VCaP (cell line): ENCODE data around the gene FADD.
"Not testable (repeated sequence)": the region's sequence is repeated elsewhere in the genome, so short reads cannot be mapped to it uniquely, and the experiment has no call there.

ENCODE experiments used
- H3K27ac ChIP-seq: fragments of 450-650 bp; 2 replicates; pipeline ENCODE4 v1.5.1; 2017
- TF ChIP-seq, protein P1 (sequence below): fragments of 450-650 bp; conservative IDR thresholded peaks from 2 replicates; pipeline ENCODE4 v1.5.1; 2017; ENCODE audit warnings: mild to moderate bottlenecking, moderate library complexity

Gene FADD

DNA sequence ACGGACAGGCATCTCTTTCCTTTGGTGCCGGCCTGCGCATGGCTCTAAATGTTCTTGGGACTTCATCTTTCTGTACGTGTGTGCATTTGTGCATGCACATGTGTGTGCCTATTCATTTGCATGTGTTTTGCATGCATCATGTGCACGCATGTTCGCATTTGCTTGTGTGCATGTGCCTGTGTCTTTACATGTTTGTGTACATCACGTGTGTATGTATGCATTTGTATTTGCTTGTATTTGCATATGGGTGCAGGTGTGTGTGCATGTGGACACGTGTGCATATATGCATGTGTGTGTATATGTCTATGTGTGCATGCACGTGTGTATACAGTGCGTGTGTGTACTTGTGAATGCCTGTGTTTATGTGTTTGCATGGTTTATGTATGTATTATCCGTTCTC is 13.5 kb upstream of the FADD start:
- no peak overlapping the region for H3K27ac ChIP-seq
- TF ChIP-seq, protein P1, sequence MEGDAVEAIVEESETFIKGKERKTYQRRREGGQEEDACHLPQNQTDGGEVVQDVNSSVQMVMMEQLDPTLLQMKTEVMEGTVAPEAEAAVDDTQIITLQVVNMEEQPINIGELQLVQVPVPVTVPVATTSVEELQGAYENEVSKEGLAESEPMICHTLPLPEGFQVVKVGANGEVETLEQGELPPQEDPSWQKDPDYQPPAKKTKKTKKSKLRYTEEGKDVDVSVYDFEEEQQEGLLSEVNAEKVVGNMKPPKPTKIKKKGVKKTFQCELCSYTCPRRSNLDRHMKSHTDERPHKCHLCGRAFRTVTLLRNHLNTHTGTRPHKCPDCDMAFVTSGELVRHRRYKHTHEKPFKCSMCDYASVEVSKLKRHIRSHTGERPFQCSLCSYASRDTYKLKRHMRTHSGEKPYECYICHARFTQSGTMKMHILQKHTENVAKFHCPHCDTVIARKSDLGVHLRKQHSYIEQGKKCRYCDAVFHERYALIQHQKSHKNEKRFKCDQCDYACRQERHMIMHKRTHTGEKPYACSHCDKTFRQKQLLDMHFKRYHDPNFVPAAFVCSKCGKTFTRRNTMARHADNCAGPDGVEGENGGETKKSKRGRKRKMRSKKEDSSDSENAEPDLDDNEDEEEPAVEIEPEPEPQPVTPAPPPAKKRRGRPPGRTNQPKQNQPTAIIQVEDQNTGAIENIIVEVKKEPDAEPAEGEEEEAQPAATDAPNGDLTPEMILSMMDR = no peak

DNA sequence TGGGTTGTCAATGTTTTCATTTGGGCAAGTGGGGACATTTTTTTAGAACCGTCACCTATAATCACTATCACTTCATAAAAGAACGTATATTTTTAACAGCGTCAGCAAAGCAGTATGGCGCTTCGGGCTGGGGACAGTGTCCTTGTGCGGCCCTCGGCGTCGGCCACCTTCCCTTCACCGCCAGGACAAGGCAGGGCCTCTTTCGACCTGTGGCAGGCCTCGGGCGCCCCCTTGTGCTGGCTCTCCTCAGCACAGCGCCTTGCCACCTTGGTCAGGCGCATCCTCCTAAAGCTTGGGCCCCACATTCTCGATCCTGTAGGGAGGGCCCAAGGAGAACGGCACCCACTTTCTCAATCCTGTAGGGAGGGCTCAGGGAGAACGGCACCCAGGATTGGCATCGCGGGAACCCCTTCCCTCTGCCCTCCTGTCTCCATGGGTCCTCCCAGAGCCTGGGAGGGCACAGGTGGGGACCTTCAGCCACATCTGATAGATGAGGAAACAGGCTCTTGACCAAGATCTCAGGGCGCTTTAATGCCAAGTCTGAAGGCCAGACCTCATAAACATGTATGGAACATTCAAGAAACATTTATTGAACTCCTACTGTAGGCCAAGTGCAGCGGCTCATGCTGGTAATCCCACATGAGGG is 11.5 kb upstream of the FADD start:
- TF ChIP-seq, protein P1 = peak; percentile 99

DNA sequence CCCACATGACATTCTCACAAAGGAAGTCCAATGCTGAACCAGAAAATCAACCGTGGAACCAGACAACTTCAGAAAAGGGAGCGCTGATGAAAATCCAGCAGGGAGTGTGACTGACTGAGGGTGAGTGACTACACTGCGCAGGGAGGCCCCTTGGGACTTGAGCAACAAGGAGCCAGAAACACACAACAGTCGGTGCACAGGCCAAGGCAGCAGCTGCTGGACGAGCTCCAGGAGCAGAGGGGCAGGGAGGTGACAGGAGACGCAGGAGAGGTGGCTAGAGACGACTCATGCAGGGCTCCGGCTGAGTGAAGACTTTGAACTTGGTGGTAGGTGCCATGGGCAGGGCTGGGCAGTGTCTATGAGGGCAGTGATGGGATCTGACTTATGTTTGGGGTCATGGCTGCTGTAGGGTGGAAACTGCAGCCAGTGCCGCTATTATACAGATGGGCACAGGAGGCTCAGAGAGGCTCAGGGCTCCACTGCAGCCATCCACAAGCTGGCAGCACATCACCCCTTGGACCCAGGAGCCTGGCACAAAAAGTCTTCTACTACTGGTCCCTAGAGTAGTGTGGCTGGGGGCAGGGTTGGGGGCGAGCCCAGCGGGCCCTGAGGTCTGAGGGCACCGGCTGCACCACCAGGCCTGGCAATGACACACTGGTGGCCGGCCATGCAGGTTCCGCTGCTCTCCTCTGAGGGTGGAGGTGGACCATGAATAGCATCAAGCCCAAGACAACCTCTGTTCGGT is 10.3 kb upstream of the FADD start:
- TF ChIP-seq, protein P1 = no peak
- H3K27ac ChIP-seq = no peak overlapping the region

More for the DNA sequence above, 11.5 kb upstream of the FADD start:
- no peak overlapping the region for H3K27ac ChIP-seq

DNA sequence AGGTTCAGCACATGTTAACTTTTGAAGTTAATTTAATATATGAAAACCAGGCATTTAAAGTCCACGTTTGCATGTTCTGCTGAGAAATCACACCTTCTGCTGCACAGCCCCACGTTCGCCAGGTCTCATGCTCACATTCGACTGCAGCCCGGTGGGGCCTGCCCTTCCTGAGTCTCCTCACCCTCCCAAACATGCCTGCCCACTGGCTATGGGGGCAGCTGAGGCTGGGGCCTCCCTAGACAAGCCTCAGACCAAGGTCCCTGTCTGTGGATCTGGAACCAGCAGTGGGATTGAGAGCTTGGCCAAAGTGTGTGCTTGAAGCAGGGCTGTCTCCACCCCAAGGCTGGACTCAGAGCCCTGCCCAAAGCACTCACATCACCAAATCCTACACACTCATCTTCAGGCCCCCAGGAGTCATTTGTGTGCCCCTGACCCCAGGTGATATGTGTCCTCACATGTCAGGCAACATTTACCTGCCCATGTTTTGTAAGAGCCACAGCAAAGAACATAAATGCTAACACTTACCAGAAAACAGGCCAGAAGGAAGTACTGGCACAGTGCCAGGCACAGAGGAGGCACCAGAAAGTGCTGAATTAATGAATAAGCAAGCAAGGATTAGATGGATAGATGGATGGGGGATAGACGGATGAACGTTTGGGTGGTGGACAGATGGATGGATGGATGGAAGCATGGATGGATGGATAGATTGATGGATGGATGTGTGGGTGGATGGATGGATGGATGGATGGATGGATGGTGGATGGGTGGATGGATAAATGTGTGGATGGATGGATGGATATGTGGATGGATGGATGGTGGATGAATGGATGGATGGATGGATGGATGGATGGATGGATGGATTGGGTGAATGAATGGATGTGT is 9.4 kb upstream of the FADD start:
- TF ChIP-seq, protein P1 = no peak
- no peak overlapping the region for H3K27ac ChIP-seq

DNA sequence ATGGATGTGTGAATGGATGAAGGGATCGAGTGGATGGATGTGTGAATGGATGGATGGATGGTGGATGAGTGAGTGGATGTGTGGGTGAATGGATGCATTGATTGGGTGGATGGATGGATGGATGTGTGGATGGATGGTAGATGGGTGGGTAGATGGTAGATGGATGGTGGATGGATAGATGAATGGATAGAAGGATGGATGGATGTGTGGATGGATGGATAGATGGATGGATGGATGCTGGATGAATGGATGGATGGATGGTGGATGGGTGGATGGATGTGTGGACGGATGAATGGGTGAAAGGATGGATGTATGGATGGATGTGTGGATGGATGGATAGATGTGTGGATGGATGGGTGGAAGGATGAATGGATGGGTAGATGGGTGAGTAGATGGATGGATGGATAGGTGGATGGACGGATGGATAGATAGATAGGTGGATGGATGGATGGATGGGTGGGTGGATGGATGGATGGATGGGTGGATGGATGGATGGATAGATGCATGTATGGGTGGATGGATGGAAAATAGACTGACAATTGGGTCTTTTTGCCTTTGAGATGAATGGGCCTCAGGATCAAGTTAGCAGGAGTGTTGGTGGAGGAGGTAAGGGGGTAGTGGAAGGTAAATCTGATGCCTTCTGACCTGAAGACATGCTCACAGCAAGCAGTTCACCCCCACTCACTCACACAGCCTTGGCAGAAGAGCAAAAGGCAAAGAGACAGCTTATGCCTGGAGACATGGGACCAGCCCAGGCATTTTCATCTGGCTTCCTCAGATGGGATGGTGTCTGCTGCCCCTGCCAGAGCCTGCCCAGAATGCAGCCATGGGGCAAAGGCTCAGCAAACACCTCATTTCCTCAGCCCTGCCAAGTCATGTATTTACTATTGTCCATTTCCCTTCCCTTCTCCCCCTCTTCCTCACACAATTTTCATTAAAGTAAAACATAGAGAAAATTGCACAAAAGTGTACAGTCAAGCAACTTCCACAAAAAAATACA is 8.0 kb upstream of the FADD start:
- H3K27ac ChIP-seq = no peak overlapping the region
- TF ChIP-seq, protein P1 = no peak

DNA sequence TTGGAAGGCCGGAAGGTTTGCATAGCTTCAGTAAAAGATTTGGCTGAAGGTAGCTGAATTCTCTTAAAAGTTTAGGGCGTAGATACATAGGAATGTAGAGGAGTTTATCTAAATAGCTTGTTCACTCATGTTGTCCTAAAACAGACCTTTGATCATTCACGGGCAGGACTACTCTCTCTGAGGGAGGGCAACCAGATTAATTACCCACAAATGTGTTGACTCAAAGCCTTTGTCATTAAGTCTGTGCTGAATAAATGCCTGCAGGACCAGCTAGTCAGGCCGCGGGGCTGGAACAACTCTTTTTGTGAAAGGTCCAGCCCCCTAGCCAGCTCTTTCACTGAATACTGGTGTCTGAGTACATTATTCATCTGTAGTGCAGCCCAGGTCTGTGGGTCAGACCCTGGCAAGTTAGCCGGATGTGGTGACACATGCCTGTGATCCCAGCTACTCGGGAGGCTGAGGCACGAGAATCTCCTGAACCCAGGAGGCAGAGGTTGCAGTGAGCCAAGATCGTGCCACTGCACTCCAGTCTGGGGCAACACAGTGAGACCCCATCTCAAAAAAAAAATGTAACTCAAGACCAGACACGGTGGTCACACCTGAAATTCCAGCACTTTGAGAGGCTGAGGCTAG is 2.8 kb upstream of the FADD start:
- TF ChIP-seq, protein P1 = no peak
- no peak overlapping the region for H3K27ac ChIP-seq

DNA sequence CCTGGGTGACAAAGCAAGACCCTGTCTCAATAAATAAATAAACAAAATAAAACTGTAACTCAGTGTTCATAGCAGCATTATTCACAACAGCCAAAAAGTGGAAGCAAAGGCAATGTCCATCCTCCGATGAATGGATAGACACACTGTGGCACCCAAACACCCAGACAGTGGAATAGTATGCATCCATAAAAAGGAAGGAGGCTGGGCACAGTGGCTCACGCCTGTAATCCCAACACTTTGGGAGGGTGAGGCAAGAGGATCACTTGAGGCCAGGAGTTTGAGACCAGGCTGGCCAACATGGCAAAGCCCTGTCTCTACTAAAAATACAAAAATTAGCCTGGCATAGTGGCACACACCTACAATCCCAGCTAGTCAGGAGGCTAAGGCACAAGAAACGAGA is 2.0 kb upstream of the FADD start:
- not testable (repeated sequence) for H3K27ac ChIP-seq
